Diencephalon (tissue), 1 donor: ENCODE results near the gene MET. TPM values are rescaled to one million over a fixed set of nuclear protein-coding genes. Genes with fewer than 3 reads are reported as not detected.

ENCODE experiments used
- total RNA-seq: library from RNA; depleted of rRNA; stranded (reverse); fragments of >200 nt; gene quantifications from one replicate; pipeline ENCODE4 v1.2.3, GENCODE V29; 2014

Gene MET
- 2.8 TPM for total RNA-seq

GRCh38 chr7:116671681-116672595, at the start of gene MET:
MET (plus strand) TSS chr7:116672196; CDS start chr7:116699085, 26,889 bp downstream.

Other genes starting within 250 kb of the MET start
- gene CAV2, start 172.5 kb upstream of the MET start, total RNA-seq, result 12.2 TPM
- 10.6 TPM for gene CAV1, start 147.2 kb upstream of the MET start, total RNA-seq
- 171 TPM for gene CAPZA2, start 190.4 kb downstream of the MET start, total RNA-seq